Ovary (tissue), 3 donors: ENCODE results near the gene PRKG1.

Source experiments
- CTCF ChIP-seq, 3 donors: fragments of 450-650 bp in 2 of 3; fragments of 200-600 bp in 1 of 3; IDR thresholded peaks; one replicate each; pipeline versions ENCODE4 v1.5.1 to v1.8.0; 2016 to 2022; ENCODE audit warnings: antibody characterized with exemption in 3 of 3, mild to moderate bottlenecking in 1 of 3
- POLR2A ChIP-seq: fragments of 450-650 bp; IDR thresholded peaks from one replicate; pipeline ENCODE4 v1.6.1; 2017; ENCODE audit warnings: antibody characterized with exemption, mild to moderate bottlenecking, moderate library complexity
- donor health status: DM: no; HTN: no; CAD: no.

GRCh38 chr10:51468424-51468823 is 394.1 kb downstream of the PRKG1 start:
- TF ChIP-seq CTCF (IDR thresholded peaks at IDR 0.05) (no peak), POLR2A (no peak)
